Islet precursor cell (in vitro differentiated cells): ENCODE measurements around the gene SCFD2.
"Not testable (repeated sequence)": the region's sequence is repeated elsewhere in the genome, so short reads cannot be mapped to it uniquely, and the experiment has no call there.

Experiments used
- DNase-seq: peaks from one replicate; pipeline ENCODE4 v3.0.0-alpha.2; 2018

SCFD2 gene

GRCh38 chr4:53365486-53366300, at the start of gene SCFD2:
Gene SCFD2, minus strand, starts transcription at chr4:53366061.
- peak; percentile 98 for DNase-seq

DNA sequence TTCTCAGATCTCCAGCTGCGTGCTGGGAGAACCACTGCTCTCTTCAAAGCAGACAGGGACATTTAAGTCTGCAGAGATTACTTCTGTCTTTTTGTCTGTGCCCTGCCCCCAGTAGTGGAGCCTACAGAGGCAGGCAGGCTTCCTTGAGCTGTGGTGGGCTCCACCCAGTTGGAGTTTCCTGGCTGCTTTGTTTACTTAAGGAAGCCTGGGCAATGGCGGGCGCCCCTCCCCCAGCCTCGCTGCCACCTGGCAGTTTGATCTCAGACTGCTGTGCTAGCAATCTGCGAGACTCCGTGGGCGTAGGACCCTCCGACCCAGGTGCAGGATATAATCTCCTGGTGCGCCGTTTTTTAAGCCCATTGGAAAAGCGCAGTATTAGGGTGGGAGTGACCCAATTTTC, 43.6 kb upstream of the SCFD2 start:
- not testable (repeated sequence) for DNase-seq

DNA sequence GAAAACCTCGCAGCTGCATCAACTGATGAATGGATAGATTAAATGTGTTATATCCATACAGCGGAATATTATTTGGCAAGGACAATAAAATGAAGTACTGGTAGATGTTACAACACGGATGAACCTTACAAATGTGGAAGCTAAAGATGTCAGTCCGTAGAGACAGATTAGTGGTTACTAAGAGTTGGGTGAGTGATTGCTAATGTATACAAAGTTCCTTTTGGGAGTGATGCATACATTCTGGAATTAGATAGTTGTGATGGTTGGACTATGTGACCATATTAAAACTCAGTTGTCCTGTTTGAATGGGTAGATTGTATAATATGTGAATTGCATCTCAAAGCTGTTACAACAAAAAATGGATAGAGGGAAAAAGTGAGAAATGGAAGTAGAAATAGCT, 14.4 kb upstream of the SCFD2 start:
- DNase-seq, result no peak

DNA sequence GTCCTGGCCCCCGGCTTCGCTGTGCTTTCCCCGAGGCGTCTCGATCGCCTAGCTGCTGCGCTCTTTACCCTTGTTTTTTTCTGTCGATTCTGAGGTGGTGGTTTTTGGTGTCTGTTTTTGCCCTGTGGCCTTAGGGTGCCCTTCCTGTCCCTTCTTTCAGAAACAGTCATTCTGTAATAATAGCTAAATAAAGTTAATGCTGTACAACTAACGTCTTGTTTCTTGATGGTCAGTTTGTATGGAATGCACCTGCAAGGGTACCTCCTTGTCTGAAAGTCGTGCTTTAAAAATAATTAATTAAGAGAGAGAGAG, 12.3 kb upstream of the SCFD2 start:
- no peak for DNase-seq

DNA sequence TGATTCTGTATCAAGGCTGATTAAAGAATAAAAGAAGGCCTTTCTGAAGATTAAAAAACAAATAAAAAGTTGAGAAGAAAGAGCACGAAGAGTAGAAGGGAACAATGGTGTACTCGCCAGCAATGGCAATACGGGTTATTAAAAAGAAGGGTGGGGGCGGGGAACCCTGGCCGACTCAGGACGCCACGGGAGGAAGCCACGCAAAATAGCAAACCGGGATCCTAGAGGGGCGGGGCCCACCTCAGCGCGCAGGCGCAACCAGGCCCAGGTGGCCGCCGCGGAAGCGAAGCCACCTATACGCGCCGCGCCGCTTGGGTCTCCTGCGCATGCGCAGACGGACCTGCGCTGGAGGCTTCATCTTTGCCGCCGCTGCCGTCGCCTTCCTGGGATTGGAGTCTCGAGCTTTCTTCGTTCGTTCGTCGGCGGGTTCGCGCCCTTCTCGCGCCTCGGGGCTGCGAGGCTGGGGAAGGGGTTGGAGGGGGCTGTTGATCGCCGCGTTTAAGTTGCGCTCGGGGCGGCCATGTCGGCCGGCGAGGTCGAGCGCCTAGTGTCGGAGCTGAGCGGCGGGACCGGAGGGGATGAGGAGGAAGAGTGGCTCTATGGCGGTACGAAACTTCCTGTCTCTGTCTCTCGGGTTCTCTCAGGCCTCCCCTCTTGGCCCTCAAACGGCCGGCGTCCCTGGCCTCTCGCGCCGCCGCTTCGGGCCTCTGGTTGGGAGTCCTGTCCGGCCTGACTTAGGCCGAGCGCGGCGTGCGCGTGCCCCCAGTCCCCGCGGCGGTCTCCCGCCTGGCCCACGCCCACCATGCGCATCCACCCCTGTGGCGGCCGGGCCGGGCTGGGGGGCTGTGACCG, 11.7 kb upstream of the SCFD2 start, which contains the start of gene FIP1L1:
FIP1L1 (plus strand) TSS at position 323 of the 852 bp plus-strand sequence; CDS start at position 521, 198 bp downstream.
- DNase-seq, result peak; percentile 94

DNA sequence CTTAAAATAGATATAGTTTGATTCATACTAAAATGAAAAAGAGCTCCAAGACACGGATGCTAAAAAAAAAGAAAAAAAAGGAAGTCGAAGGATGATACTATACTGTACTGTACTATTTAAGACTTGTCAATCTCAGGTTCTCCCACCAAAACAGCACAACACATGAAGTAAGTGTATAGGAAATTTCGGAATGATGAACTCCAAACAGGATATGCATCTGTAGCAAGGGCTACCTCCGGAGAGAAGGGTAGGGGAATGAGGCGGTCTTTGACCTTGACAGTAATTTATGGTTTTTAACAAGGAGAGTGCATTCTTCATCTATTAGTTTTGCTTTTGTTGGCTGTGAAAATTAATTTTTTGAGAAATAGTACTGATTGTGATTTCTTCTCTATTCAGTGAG, 11.0 kb upstream of the SCFD2 start:
- no peak for DNase-seq

DNA sequence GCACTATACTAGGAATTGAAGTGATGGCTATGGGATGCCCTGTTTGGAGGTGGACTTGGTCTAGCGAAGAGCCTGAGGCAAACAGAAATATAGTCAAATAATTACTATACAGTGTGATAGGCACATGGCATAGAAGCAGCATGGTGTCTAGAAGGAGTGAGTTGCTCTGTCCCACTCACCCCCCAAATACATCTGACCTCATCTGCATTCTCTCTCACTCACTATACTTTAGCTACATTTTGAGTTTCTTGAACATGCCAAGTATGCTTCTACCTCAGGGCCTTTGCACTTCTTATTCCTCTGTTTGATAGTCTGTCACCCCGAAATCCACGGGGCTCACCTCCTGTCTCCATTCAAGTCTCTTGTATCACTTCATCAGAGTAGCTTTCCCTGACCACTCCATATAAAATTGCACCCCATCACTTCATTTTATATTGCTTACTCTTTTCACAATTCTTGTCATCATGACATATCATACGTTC, 9.0 kb upstream of the SCFD2 start:
- no peak for DNase-seq

DNA sequence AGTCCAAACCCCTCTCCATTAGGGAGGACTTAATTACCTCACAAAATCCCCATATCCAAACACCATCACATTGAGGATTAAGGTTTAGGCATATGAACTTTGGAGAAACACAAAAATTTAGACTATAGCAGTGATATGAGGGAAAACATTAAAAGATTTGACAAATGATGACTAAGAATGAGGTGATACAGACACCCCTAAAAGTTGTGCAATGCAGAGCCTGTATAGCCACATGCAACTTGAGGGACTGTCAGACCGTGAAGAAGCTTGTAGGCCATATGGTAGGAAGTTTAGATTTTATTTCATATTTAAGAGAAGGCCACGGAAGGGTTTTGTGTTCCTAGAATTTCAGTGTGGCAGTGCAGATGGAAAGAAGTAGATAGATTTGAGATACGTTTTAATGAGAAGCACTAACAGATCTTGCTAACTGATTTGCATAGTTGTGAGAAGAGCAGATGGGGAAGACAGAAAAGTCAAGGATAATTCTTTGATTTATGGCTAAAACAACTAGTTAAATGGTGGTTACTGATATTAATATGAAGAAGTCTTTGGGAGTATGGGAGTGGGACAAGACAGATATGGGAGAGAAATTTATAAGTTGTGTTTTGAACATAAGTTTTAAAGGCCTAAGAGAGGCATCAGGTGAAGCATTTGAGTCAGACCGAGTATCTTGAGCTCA, 6.1 kb upstream of the SCFD2 start:
- DNase-seq, result no peak

GRCh38 chr4:53371049-53371448, 5.2 kb upstream of the SCFD2 start:
- DNase-seq, result no peak

DNA sequence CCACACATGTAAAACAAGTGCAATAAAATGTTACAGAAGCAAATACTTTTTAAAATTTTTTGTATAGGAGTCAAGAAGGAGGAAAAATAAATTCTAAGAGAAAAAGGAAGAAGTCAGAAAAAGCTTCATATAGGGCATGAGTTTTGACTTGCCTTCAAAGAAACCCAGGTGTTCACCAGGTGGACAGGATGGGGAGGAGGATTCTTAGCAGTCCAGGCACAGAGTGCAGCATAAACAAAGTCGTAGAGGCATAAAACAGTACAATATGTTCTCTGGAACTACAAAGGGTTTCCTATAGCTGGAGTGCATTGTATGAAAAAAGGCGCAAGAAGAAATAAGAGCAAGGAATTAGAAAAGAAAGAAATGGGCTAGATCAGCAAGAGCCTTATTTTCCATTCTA, 1.9 kb upstream of the SCFD2 start:
- DNase-seq, result no peak

- no peak for DNase-seq
Measured at GRCh38 chr4:53366301-53366716, 448 bp upstream of the SCFD2 start.

DNA sequence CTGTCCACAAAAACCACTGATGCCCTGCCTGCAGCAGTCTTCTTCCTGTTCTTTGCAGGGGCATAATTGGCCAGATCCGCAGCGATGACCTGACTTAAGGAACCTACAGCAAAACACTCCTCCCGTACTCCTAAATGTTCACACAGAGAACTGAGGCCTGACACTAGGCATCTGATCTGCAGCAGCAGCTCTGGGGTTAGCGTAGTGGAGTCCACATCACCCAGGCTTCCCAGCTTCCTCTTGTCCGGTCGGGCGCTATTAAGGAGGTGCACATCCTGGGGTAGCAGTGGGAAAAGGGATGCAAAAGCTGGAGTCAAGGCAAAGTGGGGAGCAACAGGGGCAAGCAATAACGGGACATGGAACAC, 758 bp downstream of the SCFD2 start:
- DNase-seq, result peak; percentile 61

GRCh38 chr4:53364624-53365023, 1.2 kb downstream of the SCFD2 start:
- no peak for DNase-seq

DNA sequence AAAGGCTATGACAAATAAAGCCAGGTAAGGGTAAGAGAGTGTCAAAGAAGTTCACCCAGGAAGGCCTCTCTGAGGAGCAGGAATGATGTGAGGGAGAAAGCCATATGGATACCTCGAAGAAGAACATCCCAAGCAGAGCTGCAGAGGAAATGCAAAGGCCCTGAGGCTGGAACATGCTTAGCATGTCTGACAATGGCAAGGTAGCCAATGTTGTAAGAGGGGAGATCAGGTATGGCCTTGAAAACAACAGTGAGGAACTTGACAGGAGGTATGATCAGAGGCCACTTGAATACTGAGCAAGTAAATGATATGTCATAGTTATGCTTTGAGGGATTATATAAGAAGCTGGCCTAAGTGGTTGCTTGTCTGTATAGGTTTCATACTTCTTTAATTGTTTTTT, 3.8 kb downstream of the SCFD2 start:
- DNase-seq, result no peak

DNA sequence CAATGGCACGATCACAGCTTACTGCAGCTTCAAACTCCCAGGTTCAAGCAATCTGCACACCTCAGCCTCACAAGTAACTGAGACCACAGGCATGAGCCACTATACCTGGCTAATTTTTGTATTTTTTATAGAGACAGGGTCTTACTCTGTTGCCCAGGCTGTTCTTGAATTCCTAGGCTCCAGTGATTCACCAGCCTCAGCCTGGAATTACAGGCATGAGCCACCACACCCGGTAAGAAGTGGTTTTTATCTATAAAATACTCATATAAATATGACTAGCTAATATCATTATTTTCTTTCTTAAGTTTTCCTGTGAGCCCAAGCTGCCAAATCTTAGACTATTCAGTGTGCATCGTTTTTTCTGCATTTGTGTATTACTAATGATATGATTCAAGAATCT, 4.4 kb downstream of the SCFD2 start:
- DNase-seq, result no peak

GRCh38 chr4:53355930-53356521, 9.8 kb downstream of the SCFD2 start:
- DNase-seq, result no peak

DNA sequence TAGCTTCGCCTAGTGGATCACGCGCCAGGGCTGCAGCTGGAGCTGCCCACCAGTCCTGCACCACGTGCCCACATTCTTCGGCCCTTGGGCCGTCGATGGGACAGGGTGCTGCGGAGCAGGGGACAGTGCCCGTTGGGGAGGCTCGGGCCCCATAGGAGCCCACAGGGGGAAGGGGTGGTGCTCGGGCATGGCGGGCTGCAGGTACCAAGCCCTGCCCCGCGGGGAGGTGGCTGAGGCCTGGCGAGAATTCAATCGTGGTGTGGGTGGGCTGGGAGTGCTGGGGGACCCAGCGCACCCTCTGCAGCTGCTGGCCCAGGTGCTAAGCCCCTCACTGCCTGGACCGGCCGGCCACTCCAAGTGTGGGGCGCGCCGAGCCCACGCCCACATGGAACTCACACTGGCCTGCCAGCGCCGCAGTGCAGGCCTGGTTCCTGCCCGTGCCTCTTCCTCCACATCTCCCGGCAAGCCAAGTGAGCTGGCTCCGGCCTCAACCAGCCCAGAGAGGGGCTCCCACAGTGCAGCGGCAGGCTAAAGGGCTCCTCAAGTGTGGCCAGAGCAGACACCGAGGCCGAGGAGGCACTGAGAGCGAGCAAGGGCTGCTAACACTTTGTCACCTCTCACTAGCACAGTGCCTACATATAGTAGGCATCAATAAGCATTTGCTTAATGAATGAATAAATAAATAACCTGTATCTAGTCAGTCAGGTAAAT, 11.7 kb downstream of the SCFD2 start:
- no peak for DNase-seq

GRCh38 chr4:53349091-53349491, 16.8 kb downstream of the SCFD2 start:
- DNase-seq, result no peak

DNA sequence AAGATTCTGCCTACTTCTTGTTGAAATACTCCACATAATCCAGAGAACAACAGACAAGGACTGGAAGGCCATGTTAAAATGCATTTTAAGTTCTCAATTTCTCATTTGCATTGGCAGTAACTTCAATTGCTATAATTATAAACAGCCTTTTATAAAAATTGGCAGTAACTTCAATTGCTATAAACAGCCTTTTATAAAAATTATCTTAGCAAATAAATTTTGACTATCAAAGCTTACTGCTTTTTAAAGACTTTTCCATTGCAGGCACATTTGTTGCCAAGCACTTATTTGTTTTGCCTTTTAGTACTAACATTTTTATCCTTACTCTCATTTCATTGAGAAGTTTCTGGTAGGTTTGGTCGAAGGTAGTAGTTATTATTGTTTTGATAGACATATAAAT, 17.8 kb downstream of the SCFD2 start:
- no peak for DNase-seq

DNA sequence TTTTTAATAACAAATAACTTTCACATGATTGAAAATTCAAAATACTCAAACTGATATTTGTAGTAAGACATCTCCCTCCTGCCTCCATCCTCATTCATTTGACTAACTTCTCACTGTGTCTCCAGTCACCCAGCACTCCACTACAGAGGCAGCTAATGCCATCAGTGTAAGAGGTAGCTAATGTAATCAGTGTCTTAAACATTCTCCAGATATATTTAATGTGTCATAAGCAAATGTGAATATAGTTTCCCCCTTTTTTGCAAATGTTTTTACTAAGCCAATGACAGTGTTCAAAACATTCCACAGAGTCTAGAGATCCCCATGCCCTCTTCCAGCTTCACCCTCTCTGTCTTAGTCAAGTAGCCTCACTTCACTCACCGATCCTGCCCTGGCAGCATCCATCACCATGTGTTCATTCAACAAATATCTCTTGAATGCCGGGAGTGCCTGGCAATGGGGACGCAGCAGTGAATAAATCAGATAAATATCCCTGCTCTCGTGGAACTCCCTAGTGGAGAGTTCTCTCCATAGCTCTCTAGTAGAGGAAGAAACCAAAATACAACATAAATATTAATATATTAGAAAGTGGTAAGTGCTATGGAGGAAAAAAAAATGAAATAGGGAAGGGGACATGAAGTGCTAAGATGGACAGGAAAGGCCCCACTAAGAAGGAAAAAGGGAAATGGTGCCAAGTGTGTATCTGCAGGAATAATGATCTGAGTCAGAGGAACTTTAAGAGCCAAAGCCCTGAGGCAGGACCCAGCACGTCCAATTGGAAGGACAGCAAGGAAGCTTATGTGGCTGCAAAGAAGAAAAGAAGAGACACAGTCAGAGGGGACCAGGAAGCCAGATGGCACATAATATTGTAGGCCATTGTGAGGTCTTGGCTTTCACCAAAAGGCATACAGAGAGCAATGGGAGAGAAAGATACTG, 18.7 kb downstream of the SCFD2 start:
- DNase-seq, result no peak

GRCh38 chr4:53346392-53346791, 19.5 kb downstream of the SCFD2 start:
- not testable (repeated sequence) for DNase-seq
